Measurements from ENCODE around the gene RABGEF1.

- TF ChIP-seq CTCF (IDR thresholded peaks at IDR 0.05) (no peak), POLR2A (IDR thresholded peaks at IDR 0.05) (no peak)
Observed at GRCh38 chr7:66776800-66777442, 36.4 kb downstream of the RABGEF1 start.

All from uterus (tissue), 2 donors.